Upper lobe of left lung (tissue), 6 donors: ENCODE results near the gene PODXL2. TPM values are rescaled to one million over a fixed set of nuclear protein-coding genes. Genes with fewer than 3 reads are reported as not detected.

ENCODE experiments used
- ATAC-seq, 2 donors: fragments of 200-7000 bp; cut with Tn5 transposase; one replicate each; pipeline ENCODE4 v1.9.1; 2022; ENCODE audit warnings: mild to moderate bottlenecking in 2 of 2, moderate library complexity in 2 of 2; ENCODE audit not compliant: low FRiP score in 2 of 2
- DNase-seq, 2 donors: peaks; one replicate each; pipeline ENCODE4 v3.0.0-alpha.2; 2019 to 2020
- H3K27ac ChIP-seq, 4 donors: fragments of 200-600 bp; sonication (generic); one replicate each; pipeline ENCODE4 v1.5.1; 2016 to 2019
- H3K27me3 ChIP-seq, 4 donors: fragments of 200-600 bp; sonication (generic); one replicate each; pipeline ENCODE4 v1.5.1; 2017 to 2019
- H3K36me3 ChIP-seq, 4 donors: fragments of 200-600 bp; sonication (generic); one replicate each; pipeline ENCODE4 v1.5.1; 2016 to 2019
- H3K4me1 ChIP-seq, 4 donors: fragments of 200-600 bp; sonication (generic); one replicate each; pipeline ENCODE4 v1.5.1; 2018 to 2019
- H3K4me3 ChIP-seq, 4 donors: fragments of 200-600 bp; sonication (generic); one replicate each; pipeline ENCODE4 v1.5.1; 2017 to 2019; ENCODE audit warnings: mild to moderate bottlenecking in 2 of 4, moderate library complexity in 1 of 4
- H3K9me3 ChIP-seq, 4 donors: fragments of 200-600 bp; sonication (generic); one replicate each; pipeline ENCODE4 v1.5.1; 2018 to 2019
- CTCF ChIP-seq, 6 experiments: fragments of 450-650 bp in 4 of 6; fragments of 200-600 bp in 2 of 6; sonication (generic) in 2 of 6; IDR thresholded peaks; one replicate each; pipeline ENCODE4 v1.5.1; 2016 to 2019; ENCODE audit warnings: antibody characterized with exemption in 6 of 6
- EP300 ChIP-seq, 4 donors: sonication (generic); formaldehyde crosslinking; IDR thresholded peaks; one replicate each; pipeline ENCODE4 v1.5.1; 2017; ENCODE audit warnings: antibody characterized with exemption in 4 of 4, control low read depth in 2 of 4
- POLR2A ChIP-seq, 4 donors: fragments of 450-650 bp; IDR thresholded peaks; one replicate each; pipeline ENCODE4 v1.5.1; 2016 to 2017; ENCODE audit warnings: antibody characterized with exemption in 4 of 4, mild to moderate bottlenecking in 2 of 4
- POLR2AphosphoS5 ChIP-seq, 2 donors: sonication (generic); formaldehyde crosslinking; IDR thresholded peaks; one replicate each; pipeline ENCODE4 v1.5.1; 2017; ENCODE audit warnings: antibody characterized with exemption in 2 of 2
- WGBS, 2 donors: methylation state at CpG; one replicate each; pipeline ENCODE4 v1.1.5; 2017 to 2018; 5-methylcytosine and 5-hydroxymethylcytosine counted together
- total RNA-seq, 6 donors: library from RNA; depleted of rRNA in 4 of 6; stranded (reverse); fragments of >200 nt in 4 of 6; gene quantifications; one replicate each; pipeline versions ENCODE4 v1.1.0 to v1.2.1, GENCODE V29; 2016 to 2021
- donor health status: DM: no; HTN: no; CAD: no; lungs with moderate emphysema.
- donor health status: DM: no; HTN: yes; CAD: no; lungs with severe emphysema.

Gene PODXL2
- total RNA-seq, 6 donors from 2014 or later: 1.0 to 5.1 (median 3.5) TPM

GRCh38 chr3:127660621-127661251, 31.8 kb downstream of the PODXL2 start:
- H3K27me3 ChIP-seq: no peaks in the 10 kb centered on the region
- DNase-seq (no peak), ATAC-seq (no peak)
- no peaks in the 10 kb centered on the region for H3K9me3 ChIP-seq
- no peaks in the 10 kb centered on the region for H3K36me3 ChIP-seq
- TF ChIP-seq POLR2A (IDR thresholded peaks at IDR 0.05) (no peak), CTCF (IDR thresholded peaks at IDR 0.05) (no peak), POLR2AphosphoS5 (IDR thresholded peaks at IDR 0.05) (no peak), EP300 (IDR thresholded peaks at IDR 0.05) (no peak)
- WGBS, 2 donors: 92 to 93% methylated on average over 5 to 6 of the region's 10 CpGs
- H3K4me1 ChIP-seq: no peaks in the 10 kb centered on the region
- no peak overlapping the region for H3K27ac ChIP-seq
- no peak overlapping the region for H3K4me3 ChIP-seq

- H3K4me1 ChIP-seq: no peaks in the 10 kb centered on the region
- H3K9me3 ChIP-seq: no peaks in the 10 kb centered on the region
- 91% methylated on average over 5 of the region's 5 CpGs for WGBS, 2 donors
- no peaks in the 10 kb centered on the region for H3K36me3 ChIP-seq
- no peak overlapping the region for H3K4me3 ChIP-seq
- TF ChIP-seq EP300 (IDR thresholded peaks at IDR 0.05) (no peak), POLR2AphosphoS5 (IDR thresholded peaks at IDR 0.05) (no peak), CTCF (IDR thresholded peaks at IDR 0.05) (no peak), POLR2A (IDR thresholded peaks at IDR 0.05) (no peak)
- no peak overlapping the region for H3K27ac ChIP-seq
- no peaks in the 10 kb centered on the region for H3K27me3 ChIP-seq
- DNase-seq: no peak
- no peak for ATAC-seq
Observed at GRCh38 chr3:127661600-127661999, 32.6 kb downstream of the PODXL2 start.

- DNase-seq: no peak
Observed at GRCh38 chr3:127662001-127662469, 33.0 kb downstream of the PODXL2 start.

GRCh38 chr3:127663151-127663550, 34.2 kb downstream of the PODXL2 start:
- H3K36me3 ChIP-seq: no peaks in the 10 kb centered on the region
- H3K4me3 ChIP-seq: no peak overlapping the region
- WGBS, 2 donors: 80 to 89% methylated on average over 5 of the region's 5 CpGs
- H3K27ac ChIP-seq: no peak overlapping the region
- DNase-seq (no peak), ATAC-seq (no peak)
- H3K4me1 ChIP-seq: no peaks in the 10 kb centered on the region
- H3K9me3 ChIP-seq: no peaks in the 10 kb centered on the region
- H3K27me3 ChIP-seq: no peaks in the 10 kb centered on the region
- TF ChIP-seq POLR2A (IDR thresholded peaks at IDR 0.05): no peak
- no peak for TF ChIP-seq POLR2AphosphoS5 (IDR thresholded peaks at IDR 0.05)
- no peak for TF ChIP-seq CTCF (IDR thresholded peaks at IDR 0.05)
- TF ChIP-seq EP300 (IDR thresholded peaks at IDR 0.05): no peak

More at GRCh38 chr3:127662001-127662469, 33.0 kb downstream of the PODXL2 start:
- H3K27ac ChIP-seq: no peak overlapping the region
- H3K36me3 ChIP-seq: no peaks in the 10 kb centered on the region
- H3K4me3 ChIP-seq: no peak overlapping the region
- no peaks in the 10 kb centered on the region for H3K27me3 ChIP-seq
- ATAC-seq: no peak
- no peak for TF ChIP-seq EP300 (IDR thresholded peaks at IDR 0.05)
- no peak for TF ChIP-seq POLR2A (IDR thresholded peaks at IDR 0.05)
- TF ChIP-seq POLR2AphosphoS5 (IDR thresholded peaks at IDR 0.05): no peak
- no peak for TF ChIP-seq CTCF (IDR thresholded peaks at IDR 0.05)
- H3K9me3 ChIP-seq: no peaks in the 10 kb centered on the region
- 88 to 93% methylated on average over 10 to 11 of the region's 11 CpGs for WGBS, 2 donors
- H3K4me1 ChIP-seq: no peaks in the 10 kb centered on the region

- TF ChIP-seq POLR2AphosphoS5 (IDR thresholded peaks at IDR 0.05) (no peak), CTCF (IDR thresholded peaks at IDR 0.05) (no peak), POLR2A (IDR thresholded peaks at IDR 0.05) (no peak), EP300 (IDR thresholded peaks at IDR 0.05) (no peak)
Observed at GRCh38 chr3:127665165-127665564, 36.2 kb downstream of the PODXL2 start.

More at GRCh38 chr3:127665165-127665564, 36.2 kb downstream of the PODXL2 start:
- Histone ChIP-seq H3K4me1 (no peaks in the 10 kb centered on the region), H3K27ac (no peak overlapping the region), H3K9me3 (no peaks in the 10 kb centered on the region), H3K4me3 (no peak overlapping the region), H3K27me3 (no peaks in the 10 kb centered on the region), H3K36me3 (no peaks in the 10 kb centered on the region)
- 91% methylated on average over 2 of the region's 2 CpGs for WGBS, 2 donors
- no peak for DNase-seq
- ATAC-seq: no peak
